Colonic mucosa (tissue), 4 donors: ENCODE results near the gene FUT1. TPM values are rescaled to one million over a fixed set of nuclear protein-coding genes. Genes with fewer than 3 reads are reported as not detected.
A peak's percentile ranks its signal among the peaks of the same experiment; 100 is the strongest.

ENCODE experiments used
- DNase-seq: peaks from one replicate; pipeline ENCODE4 v3.0.0-alpha.2; 2020
- H3K27ac ChIP-seq: fragments of 200-600 bp; one replicate; pipeline ENCODE4 v1.8.0; 2021
- H3K27me3 ChIP-seq: fragments of 200-600 bp; one replicate; pipeline ENCODE4 v1.8.0; 2021
- H3K36me3 ChIP-seq: fragments of 200-600 bp; one replicate; pipeline ENCODE4 v1.8.0; 2021
- H3K4me1 ChIP-seq: fragments of 200-600 bp; one replicate; pipeline ENCODE4 v1.8.0; 2021; ENCODE audit warnings: mild to moderate bottlenecking
- H3K4me3 ChIP-seq: fragments of 200-600 bp; one replicate; pipeline ENCODE4 v1.8.0; 2021
- H3K9ac ChIP-seq, 2 donors: one replicate each; pipeline ENCODE4 v1.7.0; 2013; ENCODE audit warnings: control low read depth in 2 of 2, low read depth in 2 of 2, low read length in 2 of 2
- H3K9me3 ChIP-seq: fragments of 200-600 bp; one replicate; pipeline ENCODE4 v1.8.0; 2021
- CTCF ChIP-seq: fragments of 200-600 bp; IDR thresholded peaks from one replicate; pipeline ENCODE4 v1.8.0; 2022; ENCODE audit warnings: antibody characterized with exemption, mild to moderate bottlenecking
- intact Hi-C: fragments of 100-400 bp; cut with DNase I; formaldehyde crosslinking; loops from one replicate; pipeline ENCODE4 v1.14.1; 2022
- total RNA-seq, 2 donors: library from RNA; stranded (reverse); fragmentation: NEBNext Ultra II Directional in 1 of 2; extraction: Animal tissue kit (Norgen Biotek cat#: 25700) in 1 of 2; gene quantifications; one replicate each; pipeline ENCODE4 v1.2.1, GENCODE V29; 2021
- donor health status: healthy.
- donor health status: DM: no; HTN: no; CAD: no.
- donor health status: DM: no; HTN: no; CAD: no.

Gene FUT1
- total RNA-seq, 2 donors from 2014 or later: 0.59 to 0.80 TPM

GRCh38 chr19:48714759-48715675, 37.4 kb downstream of the FUT1 start:
- Histone ChIP-seq H3K36me3 (no peaks in the 10 kb centered on the region), H3K9ac (peak overlapping the region; percentile 54 to 96), H3K4me3 (peak overlapping the region; percentile 32), H3K27me3 (no peaks in the 10 kb centered on the region), H3K4me1 (peaks cover 15% of the 10 kb centered on the region), H3K27ac (peak overlapping the region; percentile 58), H3K9me3 (no peaks in the 10 kb centered on the region)
- intact Hi-C loops: no loop called here
- DNase-seq: peak; percentile 62
- TF ChIP-seq CTCF: no peak

GRCh38 chr19:48713864-48714755, 38.3 kb downstream of the FUT1 start:
- Histone ChIP-seq H3K4me3 (peak overlapping the region; percentile 51), H3K27me3 (no peaks in the 10 kb centered on the region), H3K27ac (peak overlapping the region; percentile 58), H3K9me3 (no peaks in the 10 kb centered on the region), H3K4me1 (peaks cover 15% of the 10 kb centered on the region), H3K9ac (peak overlapping the region; percentile 54 to 96), H3K36me3 (no peaks in the 10 kb centered on the region)
- peak; percentile 99 for DNase-seq
- intact Hi-C loops: no loop called here
- no peak for TF ChIP-seq CTCF

- DNase-seq: no peak
- no peak for TF ChIP-seq CTCF
- Histone ChIP-seq H3K36me3 (no peaks in the 10 kb centered on the region), H3K27me3 (no peaks in the 10 kb centered on the region), H3K9me3 (no peaks in the 10 kb centered on the region), H3K4me3 (peak overlapping the region; percentile 51), H3K4me1 (peaks cover 15% of the 10 kb centered on the region), H3K27ac (peak overlapping the region; percentile 37), H3K9ac (peak overlapping the region; percentile 53 to 82)
- intact Hi-C loops: no loop called here
These were observed 39.2 kb downstream of the FUT1 start for GRCh38 chr19:48713041-48713863.

GRCh38 chr19:48711106-48711662, 41.3 kb downstream of the FUT1 start:
- Histone ChIP-seq H3K4me3 (no peak overlapping the region), H3K36me3 (no peaks in the 10 kb centered on the region), H3K27me3 (no peaks in the 10 kb centered on the region), H3K4me1 (peaks cover 15% of the 10 kb centered on the region), H3K9ac (no peak overlapping the region), H3K9me3 (no peaks in the 10 kb centered on the region), H3K27ac (no peak overlapping the region)
- intact Hi-C loops: no loop called here
- no peak for TF ChIP-seq CTCF
- no peak for DNase-seq
